Heart right ventricle (tissue), 16 donors: ENCODE measurements around the gene LARGE1. TPM values are rescaled to one million over a fixed set of nuclear protein-coding genes. Genes with fewer than 3 reads are reported as not detected.

Source experiments
- ATAC-seq, 8 donors: fragments of 200-7000 bp; cut with Tn5 transposase; one replicate each; pipeline ENCODE4 v1.9.1; 2020; ENCODE audit warnings: mild to moderate bottlenecking in 8 of 8, moderate library complexity in 8 of 8, moderate number of reproducible peaks in 1 of 8
- DNase-seq, 2 donors: peaks; one replicate each; pipeline ENCODE4 v3.0.0-alpha.2; 2020
- H3K27ac ChIP-seq, 10 donors: fragments of 200-600 bp; sonication (generic) in 2 of 10; one replicate each; pipeline versions ENCODE4 v1.5.0 to v1.8.0; 2020 to 2022; ENCODE audit warnings: mild to moderate bottlenecking in 3 of 10
- H3K27me3 ChIP-seq, 7 donors: fragments of 200-600 bp; one replicate each; pipeline ENCODE4 v1.8.0; 2021 to 2022; ENCODE audit warnings: mild to moderate bottlenecking in 2 of 7
- H3K36me3 ChIP-seq, 9 donors: fragments of 200-600 bp; sonication (generic) in 1 of 9; one replicate each; pipeline versions ENCODE4 v1.5.0 to v1.8.0; 2020 to 2022; ENCODE audit warnings: mild to moderate bottlenecking in 2 of 9
- H3K4me1 ChIP-seq, 9 donors: fragments of 200-600 bp; sonication (generic) in 1 of 9; one replicate each; pipeline versions ENCODE4 v1.5.0 to v1.8.0; 2020 to 2022; ENCODE audit warnings: mild to moderate bottlenecking in 4 of 9
- H3K4me3 ChIP-seq, 10 donors: fragments of 200-600 bp; sonication (generic) in 2 of 10; one replicate each; pipeline versions ENCODE4 v1.5.0 to v1.8.0; 2020 to 2022; ENCODE audit warnings: mild to moderate bottlenecking in 7 of 10, moderate library complexity in 2 of 10
- H3K9me3 ChIP-seq, 11 donors: fragments of 200-600 bp in 10 of 11; sonication (generic) in 2 of 11; one replicate each; pipeline versions ENCODE4 v1.5.0 to v1.8.0; 2013 to 2022; ENCODE audit warnings: mild to moderate bottlenecking in 2 of 11, control low read depth in 1 of 11, moderate library complexity in 1 of 11
- WGBS, 2 donors: extraction: QIAGEN DNeasy Blood & Tissue Kit; methylation state at CpG; one replicate each; pipeline ENCODE4 v1.1.7; 2013; ENCODE audit warnings: inconsistent platforms in 1 of 2; 5-methylcytosine and 5-hydroxymethylcytosine counted together
- intact Hi-C, 10 donors: fragments of 100-400 bp; cut with DNase I; formaldehyde crosslinking; loops; one replicate each; pipeline versions ENCODE4 v1.11.1 to v1.14.2; 2022
- polyA plus RNA-seq, 2 donors: library from polyadenylated mRNA; stranded (reverse); fragments of 200-250 nt; gene quantifications; one replicate each; pipeline ENCODE4 v1.2.3, GENCODE V29; 2013
- total RNA-seq, 10 donors: library from RNA; stranded (reverse); fragmentation: NEBNext Ultra II Directional in 3 of 10; extraction: Animal tissue kit (Norgen Biotek cat#: 25700) in 3 of 10; gene quantifications; one replicate each; pipeline versions ENCODE4 v1.2.1 to v1.2.4, GENCODE V29; 2021 to 2023
- TF ChIP-seq, protein P1 (sequence below), 9 donors: fragments of 200-600 bp; sonication (generic) in 2 of 9; IDR thresholded peaks; one replicate each; pipeline versions ENCODE4 v1.5.0 to v1.8.0; 2021 to 2022; ENCODE audit warnings: antibody characterized with exemption in 9 of 9, mild to moderate bottlenecking in 5 of 9, moderate library complexity in 1 of 9
- donor health status: Arrhythmogenic right ventricular cardiomyopathy.
- donor health status: ischemic (EF 13 %, LVEDD 7.1; RV severe dilation, severe dysfunction).
- donor health status: healthy with polysubstance abuse.
- donor health status: DM: no; HTN: yes; CAD: no.
- donor health status: DM: no; HTN: no; CAD: no.
- donor health status: ischemic (EF 25% LVEDD 6.9; RV normal size, moderate dysfunction).
- donor health status: ischemic (EF 25% LVEDD 5.7; RV mildly dilated, moderate dysfunction).
- donor health status: healthy.
- donor health status: DM: yes; HTN: yes; CAD: no.
- donor health status: Ischemic cardiomyopathy.
- donor health status: ischemic (EF 35%, LVEDD 5.7; RV mildly dilated, moderate dysfunction).
- donor health status: nonischemic (EF 11% LVEDD 7.7; RV severe dilation, severe dysfunction).
- donor health status: DM: yes; HTN: yes; CAD: no.
- donor health status: PGD.
- donor health status: ischemic (EF 29% LVEDD 5.4; RV normal size, mild dysfunction).
- donor health status: nonischemic (EF 23%, LVEDD 6.1; RV moderate dilation, normal function).

Gene LARGE1
- total and polyA plus RNA-seq, 12 donors: 33.7 to 184 (median 144) TPM

- ATAC-seq: no peak
- H3K36me3 ChIP-seq: peaks cover 0 to 6% (median 0%) of the 10 kb centered on the region in 9 donors
- H3K27ac ChIP-seq: no peak overlapping the region
- H3K27me3 ChIP-seq: no peaks in the 10 kb centered on the region
- H3K4me3 ChIP-seq: no peak overlapping the region
- no peak for DNase-seq
- 96 to 98% methylated on average over 7 of the region's 7 CpGs for WGBS, 2 donors
- TF ChIP-seq, protein P1, sequence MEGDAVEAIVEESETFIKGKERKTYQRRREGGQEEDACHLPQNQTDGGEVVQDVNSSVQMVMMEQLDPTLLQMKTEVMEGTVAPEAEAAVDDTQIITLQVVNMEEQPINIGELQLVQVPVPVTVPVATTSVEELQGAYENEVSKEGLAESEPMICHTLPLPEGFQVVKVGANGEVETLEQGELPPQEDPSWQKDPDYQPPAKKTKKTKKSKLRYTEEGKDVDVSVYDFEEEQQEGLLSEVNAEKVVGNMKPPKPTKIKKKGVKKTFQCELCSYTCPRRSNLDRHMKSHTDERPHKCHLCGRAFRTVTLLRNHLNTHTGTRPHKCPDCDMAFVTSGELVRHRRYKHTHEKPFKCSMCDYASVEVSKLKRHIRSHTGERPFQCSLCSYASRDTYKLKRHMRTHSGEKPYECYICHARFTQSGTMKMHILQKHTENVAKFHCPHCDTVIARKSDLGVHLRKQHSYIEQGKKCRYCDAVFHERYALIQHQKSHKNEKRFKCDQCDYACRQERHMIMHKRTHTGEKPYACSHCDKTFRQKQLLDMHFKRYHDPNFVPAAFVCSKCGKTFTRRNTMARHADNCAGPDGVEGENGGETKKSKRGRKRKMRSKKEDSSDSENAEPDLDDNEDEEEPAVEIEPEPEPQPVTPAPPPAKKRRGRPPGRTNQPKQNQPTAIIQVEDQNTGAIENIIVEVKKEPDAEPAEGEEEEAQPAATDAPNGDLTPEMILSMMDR (IDR thresholded peaks at IDR 0.05): no peak
- peaks cover 0 to 8% (median 0%) of the 10 kb centered on the region in 11 donors for H3K9me3 ChIP-seq
- intact Hi-C loops: loop anchor here in 8 of 10 donors (2.0 to 10.0 kb wide), 7 partner anchors 60 to 596 kb away; partner anchors contain the start of gene LARGE1 (in 3 of the 8)
- peaks cover 2 to 35% (median 13%) of the 10 kb centered on the region in 9 donors for H3K4me1 ChIP-seq
Measured at GRCh38 chr22:33518405-33518804, 401.9 kb downstream of the LARGE1 start.

- 60% methylated on average over 8 of the region's 8 CpGs for WGBS, 2 donors
- TF ChIP-seq, protein P1 (IDR thresholded peaks at IDR 0.05): no peak
- intact Hi-C loops: loop anchor here in 7 of 10 donors (1.0 to 10.0 kb wide), 8 partner anchors 11 to 599 kb away; partner anchors contain the start of gene LARGE1 (in 3 of the 7)
- Histone ChIP-seq H3K4me3 (no peak overlapping the region), H3K27ac (no peak overlapping the region), H3K36me3 (peaks cover 0 to 2% (median 0%) of the 10 kb centered on the region in 9 donors), H3K4me1 (peaks cover 2 to 40% (median 17%) of the 10 kb centered on the region in 9 donors), H3K9me3 (peaks cover 0 to under 1% (median 0%) of the 10 kb centered on the region in 11 donors), H3K27me3 (no peaks in the 10 kb centered on the region)
- DNase-seq: peak in 1 of 2 donors; percentile 42
- peak in 3 of 8 donors; percentile 13 to 54 (median 26) for ATAC-seq
Measured at GRCh38 chr22:33515795-33516194, 404.5 kb downstream of the LARGE1 start.

GRCh38 chr22:33513388-33514338, 406.6 kb downstream of the LARGE1 start:
- Histone ChIP-seq H3K27ac (no peak overlapping the region), H3K36me3 (no peaks in the 10 kb centered on the region), H3K9me3 (no peaks in the 10 kb centered on the region), H3K4me3 (no peak overlapping the region), H3K27me3 (no peaks in the 10 kb centered on the region), H3K4me1 (peaks cover 0 to 30% (median 6%) of the 10 kb centered on the region in 9 donors)
- TF ChIP-seq, protein P1 (IDR thresholded peaks at IDR 0.05): no peak
- DNase-seq: no peak
- WGBS, 2 donors: 50 to 58% methylated on average over 7 of the region's 7 CpGs
- intact Hi-C loops: loop anchor here in 5 of 10 donors (10.0 kb wide), 3 partner anchors 209 to 601 kb away; no protein-coding TSS in a partner anchor
- no peak for ATAC-seq

GRCh38 chr22:33512908-33513307, 407.4 kb downstream of the LARGE1 start:
- WGBS, 2 donors: 58 to 62% methylated on average over 3 of the region's 3 CpGs
- intact Hi-C loops: loop anchor here in 5 of 10 donors (10.0 kb wide), 3 partner anchors 208 to 602 kb away; no protein-coding TSS in a partner anchor
- peaks cover 0 to 25% (median 5%) of the 10 kb centered on the region in 9 donors for H3K4me1 ChIP-seq

More at GRCh38 chr22:33512908-33513307, 407.4 kb downstream of the LARGE1 start:
- Histone ChIP-seq H3K36me3 (no peaks in the 10 kb centered on the region), H3K27ac (no peak overlapping the region), H3K9me3 (no peaks in the 10 kb centered on the region), H3K4me3 (no peak overlapping the region), H3K27me3 (no peaks in the 10 kb centered on the region)
- ATAC-seq: no peak
- no peak for DNase-seq
- TF ChIP-seq, protein P1 (IDR thresholded peaks at IDR 0.05): no peak
